ENCODE measurements around the gene GALNT15.
A peak's percentile ranks its signal among the peaks of the same experiment; 100 is the strongest.

Gene GALNT15

DNA sequence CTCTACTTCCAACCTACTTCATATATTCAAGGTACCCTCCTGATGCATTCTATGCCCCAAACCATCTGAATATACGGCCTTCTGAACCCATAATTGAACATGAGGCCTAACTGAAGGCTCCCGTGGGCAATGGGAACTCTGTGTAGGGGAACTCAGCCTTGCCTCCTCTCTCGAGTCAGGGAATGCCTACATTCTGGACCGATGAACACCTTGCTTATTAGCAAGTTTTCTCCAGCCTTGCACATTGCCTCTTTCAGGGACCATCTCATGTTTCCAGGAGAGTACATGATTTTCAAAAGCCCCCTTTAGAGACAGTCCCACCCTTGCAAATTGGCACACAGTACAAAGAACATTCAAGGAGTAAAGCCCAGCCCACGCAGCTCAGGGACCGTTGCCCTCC, 26.3 kb upstream of the GALNT15 start:
- TF ChIP-seq, protein P1, sequence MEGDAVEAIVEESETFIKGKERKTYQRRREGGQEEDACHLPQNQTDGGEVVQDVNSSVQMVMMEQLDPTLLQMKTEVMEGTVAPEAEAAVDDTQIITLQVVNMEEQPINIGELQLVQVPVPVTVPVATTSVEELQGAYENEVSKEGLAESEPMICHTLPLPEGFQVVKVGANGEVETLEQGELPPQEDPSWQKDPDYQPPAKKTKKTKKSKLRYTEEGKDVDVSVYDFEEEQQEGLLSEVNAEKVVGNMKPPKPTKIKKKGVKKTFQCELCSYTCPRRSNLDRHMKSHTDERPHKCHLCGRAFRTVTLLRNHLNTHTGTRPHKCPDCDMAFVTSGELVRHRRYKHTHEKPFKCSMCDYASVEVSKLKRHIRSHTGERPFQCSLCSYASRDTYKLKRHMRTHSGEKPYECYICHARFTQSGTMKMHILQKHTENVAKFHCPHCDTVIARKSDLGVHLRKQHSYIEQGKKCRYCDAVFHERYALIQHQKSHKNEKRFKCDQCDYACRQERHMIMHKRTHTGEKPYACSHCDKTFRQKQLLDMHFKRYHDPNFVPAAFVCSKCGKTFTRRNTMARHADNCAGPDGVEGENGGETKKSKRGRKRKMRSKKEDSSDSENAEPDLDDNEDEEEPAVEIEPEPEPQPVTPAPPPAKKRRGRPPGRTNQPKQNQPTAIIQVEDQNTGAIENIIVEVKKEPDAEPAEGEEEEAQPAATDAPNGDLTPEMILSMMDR (IDR thresholded peaks at IDR 0.05; ENCODE audit: low read depth, low read length) = no peak
- no peak overlapping the region for H3K4me3 ChIP-seq (ENCODE audit: low read depth, low read length)
- H3K9me3 ChIP-seq = no peaks in the 10 kb centered on the region
- no peaks in the 10 kb centered on the region for H3K4me1 ChIP-seq
- no peaks in the 10 kb centered on the region for H3K36me3 ChIP-seq
- no peak for DNase-seq
- no peaks in the 10 kb centered on the region for H3K27me3 ChIP-seq

DNA sequence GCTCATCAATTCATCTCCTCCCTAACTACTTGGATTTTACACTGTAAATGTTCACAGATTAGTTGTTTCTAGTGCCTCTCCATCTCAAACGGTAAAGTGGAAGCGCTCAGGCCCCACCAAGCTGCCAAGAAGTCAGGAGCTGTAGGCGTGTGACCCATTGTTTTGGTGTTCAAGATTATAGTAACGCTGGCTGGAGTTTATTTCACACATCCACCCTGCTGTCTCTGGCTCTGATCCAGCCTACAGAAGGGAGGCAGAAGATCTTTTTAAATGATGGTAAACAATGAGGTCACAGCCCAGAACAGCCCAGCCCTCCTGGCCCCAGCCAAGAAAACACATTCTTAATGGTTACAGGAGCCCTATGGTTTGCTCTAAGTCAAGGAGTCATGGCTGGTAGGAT, 25.7 kb upstream of the GALNT15 start:
- DNase-seq = no peak
- Histone ChIP-seq H3K9me3 (no peaks in the 10 kb centered on the region), H3K36me3 (no peaks in the 10 kb centered on the region), H3K27me3 (no peaks in the 10 kb centered on the region), H3K4me1 (no peaks in the 10 kb centered on the region), H3K4me3 (ENCODE audit: low read depth, low read length) (no peak overlapping the region)
- TF ChIP-seq, protein P1 (IDR thresholded peaks at IDR 0.05; ENCODE audit: low read depth, low read length) = no peak

DNA sequence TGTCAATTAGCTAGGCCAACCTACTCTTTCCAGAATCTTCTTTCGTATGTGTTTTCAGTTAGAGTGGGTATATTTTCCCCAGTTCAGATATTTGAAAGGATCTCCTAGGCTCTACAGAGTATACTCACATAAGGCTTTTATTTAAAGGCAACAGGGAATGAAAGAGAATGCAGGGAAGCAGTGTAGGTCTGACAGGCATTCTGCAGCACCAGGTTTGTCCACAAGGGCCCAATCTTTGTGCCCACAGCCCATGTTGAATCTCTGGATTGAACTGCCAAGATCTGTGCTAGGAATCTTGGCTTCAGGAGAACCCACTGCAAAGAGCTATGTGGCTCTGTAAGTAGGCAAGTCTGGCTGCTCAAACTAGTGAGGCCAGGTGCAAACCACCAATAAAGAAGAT, 24.2 kb upstream of the GALNT15 start:
- TF ChIP-seq, protein P1 (IDR thresholded peaks at IDR 0.05; ENCODE audit: low read depth, low read length) = no peak
- Histone ChIP-seq H3K9me3 (no peaks in the 10 kb centered on the region), H3K27me3 (no peaks in the 10 kb centered on the region), H3K4me1 (no peaks in the 10 kb centered on the region), H3K4me3 (ENCODE audit: low read depth, low read length) (no peak overlapping the region), H3K36me3 (no peaks in the 10 kb centered on the region)
- DNase-seq = no peak

DNA sequence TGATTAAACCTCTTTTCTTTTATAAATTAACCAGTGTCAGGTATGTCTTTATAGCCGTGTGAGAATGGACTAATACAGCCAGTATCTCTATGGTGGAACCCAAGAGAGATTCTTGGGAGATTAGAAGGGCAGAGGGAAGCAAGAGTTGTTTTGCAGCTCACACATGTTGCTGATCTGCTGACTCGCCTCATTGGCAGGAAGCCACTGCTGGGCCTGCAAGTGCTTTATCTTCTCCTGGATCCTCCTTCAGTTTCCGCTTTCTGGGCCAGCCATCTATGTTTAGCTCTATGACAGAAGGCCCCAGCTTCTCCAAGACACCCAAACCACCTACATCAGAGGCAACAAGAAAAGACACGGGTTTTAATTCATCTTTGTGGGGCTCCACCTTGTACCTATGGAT, 23.4 kb upstream of the GALNT15 start:
- Histone ChIP-seq H3K9me3 (no peaks in the 10 kb centered on the region), H3K4me3 (ENCODE audit: low read depth, low read length) (no peak overlapping the region), H3K36me3 (no peaks in the 10 kb centered on the region), H3K4me1 (no peaks in the 10 kb centered on the region), H3K27me3 (no peaks in the 10 kb centered on the region)
- TF ChIP-seq, protein P1 (IDR thresholded peaks at IDR 0.05; ENCODE audit: low read depth, low read length) = no peak
- no peak for DNase-seq

DNA sequence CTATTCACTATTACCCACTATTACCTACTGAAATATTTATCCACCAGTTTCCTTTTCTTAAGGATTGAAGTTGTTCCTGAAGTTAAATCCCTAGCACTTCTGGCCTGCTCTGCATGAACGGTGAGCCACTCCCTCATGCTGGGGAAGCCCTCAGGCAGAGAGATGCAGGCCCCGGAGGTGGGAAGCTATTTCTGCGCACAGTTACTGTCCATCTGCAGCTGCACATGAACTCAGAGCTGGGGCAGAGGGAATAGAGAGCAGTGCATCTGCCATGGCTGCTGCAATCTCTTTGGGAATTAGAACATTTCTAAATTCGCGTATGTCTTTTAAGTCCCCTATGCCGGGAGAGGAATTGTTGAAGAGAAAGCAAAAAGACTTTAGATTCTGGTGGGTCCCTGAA, 6.3 kb upstream of the GALNT15 start:
- H3K9me3 ChIP-seq = no peaks in the 10 kb centered on the region
- H3K4me3 ChIP-seq (ENCODE audit: low read depth, low read length) = no peak overlapping the region
- TF ChIP-seq, protein P1 (IDR thresholded peaks at IDR 0.05; ENCODE audit: low read depth, low read length) = no peak
- no peaks in the 10 kb centered on the region for H3K4me1 ChIP-seq
- DNase-seq = no peak
- H3K36me3 ChIP-seq = no peaks in the 10 kb centered on the region
- no peaks in the 10 kb centered on the region for H3K27me3 ChIP-seq

DNA sequence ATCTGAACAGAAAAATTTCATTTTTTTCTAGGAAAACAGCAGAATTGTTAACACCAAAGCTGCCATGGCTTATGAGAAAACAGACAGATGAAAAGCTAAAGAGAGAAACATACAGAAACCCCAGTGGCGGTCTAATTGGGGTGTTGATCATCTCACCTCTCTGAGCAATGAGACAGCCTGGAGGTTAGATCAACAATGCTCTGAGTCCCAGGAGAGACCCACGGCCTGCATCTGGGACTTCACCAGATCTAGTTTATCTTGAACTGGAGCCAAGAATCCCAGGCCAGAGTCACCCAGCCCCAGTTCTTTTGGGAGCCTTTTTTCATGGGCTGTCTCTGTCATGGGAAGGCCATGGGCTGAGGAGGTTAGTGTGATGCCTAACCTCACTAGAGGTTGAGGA, 3.5 kb upstream of the GALNT15 start:
- no peaks in the 10 kb centered on the region for H3K4me1 ChIP-seq
- TF ChIP-seq, protein P1 (IDR thresholded peaks at IDR 0.05; ENCODE audit: low read depth, low read length) = no peak
- peak; percentile 35 for DNase-seq

More for the DNA sequence above, 3.5 kb upstream of the GALNT15 start:
- Histone ChIP-seq H3K9me3 (no peaks in the 10 kb centered on the region), H3K36me3 (no peaks in the 10 kb centered on the region), H3K4me3 (ENCODE audit: low read depth, low read length) (no peak overlapping the region), H3K27me3 (no peaks in the 10 kb centered on the region)

Data from BE2C (cell line).